Endodermal cell (in vitro differentiated cells): ENCODE results near the gene RAB13. TPM values are rescaled to one million over a fixed set of nuclear protein-coding genes. Genes with fewer than 3 reads are reported as not detected.

Experiments used
- DNase-seq: peaks from one replicate; pipeline ENCODE4 v3.0.0-alpha.2; 2017
- H3K27ac ChIP-seq: 2 replicates; pipeline ENCODE4 v1.5.1; 2013; ENCODE audit warnings: mild to moderate bottlenecking, low read depth, low read length, moderate library complexity
- H3K27me3 ChIP-seq: 2 replicates; pipeline ENCODE4 v1.6.1; 2013; ENCODE audit warnings: mild to moderate bottlenecking, low read length, moderate library complexity; ENCODE audit not compliant: insufficient read depth, control insufficient read depth, poor library complexity, severe bottlenecking
- H3K36me3 ChIP-seq: 2 replicates; pipeline ENCODE4 v1.7.0; 2013; ENCODE audit warnings: mild to moderate bottlenecking, low read length, moderate library complexity; ENCODE audit not compliant: control insufficient read depth, insufficient read depth
- H3K4me1 ChIP-seq: one replicate; pipeline ENCODE4 v1.7.0; 2013; ENCODE audit warnings: low read length; ENCODE audit not compliant: control insufficient read depth, insufficient read depth
- H3K4me3 ChIP-seq: 2 replicates; pipeline ENCODE4 v1.5.1; 2013; ENCODE audit warnings: mild to moderate bottlenecking, low read length, moderate library complexity
- H3K9ac ChIP-seq: 2 replicates; pipeline ENCODE4 v1.6.1; 2013; ENCODE audit warnings: mild to moderate bottlenecking, low read length, moderate library complexity; ENCODE audit not compliant: poor library complexity, severe bottlenecking; ENCODE audit errors: extremely low read depth
- H3K9me3 ChIP-seq: 2 replicates; pipeline ENCODE4 v1.6.1; 2013; ENCODE audit warnings: mild to moderate bottlenecking, low read length, moderate library complexity; ENCODE audit not compliant: control insufficient read depth
- H3K27ac Mint-ChIP-seq: 2 replicates; pipeline ENCODE4 v1.8.0; 2020; ENCODE audit warnings: mixed read lengths
- H3K27me3 Mint-ChIP-seq: 2 replicates; pipeline ENCODE4 v1.8.0; 2021; ENCODE audit warnings: mild to moderate bottlenecking, mixed read lengths; ENCODE audit not compliant: insufficient read depth
- H3K36me3 Mint-ChIP-seq: 2 replicates; pipeline ENCODE4 v1.8.0; 2020; ENCODE audit warnings: low read depth, mixed read lengths
- H3K4me1 Mint-ChIP-seq: 2 replicates; pipeline ENCODE4 v1.8.0; 2020; ENCODE audit warnings: mixed read lengths
- H3K4me3 Mint-ChIP-seq: 2 replicates; pipeline ENCODE4 v1.8.0; 2020; ENCODE audit warnings: mild to moderate bottlenecking, moderate library complexity, mixed read lengths
- H3K9me3 Mint-ChIP-seq: 2 replicates; pipeline ENCODE4 v1.8.0; 2020; ENCODE audit warnings: mild to moderate bottlenecking, mixed read lengths
- WGBS, 2 experiments: methylation state at CpG; one replicate each; pipeline versions ENCODE4 v1.1.5 to v1.1.7; 2013; ENCODE audit warnings: missing lambda C conversion rate in 2 of 2, mixed read lengths in 1 of 2; ENCODE audit not compliant: insufficient coverage in 1 of 2, insufficient read length in 1 of 2; 5-methylcytosine and 5-hydroxymethylcytosine counted together
- total RNA-seq, 2 donors: library from RNA; stranded (reverse); fragmentation: NEBNext Ultra II Directional in 1 of 2; extraction: Animal tissue kit (Norgen Biotek cat#: 25700) in 1 of 2; gene quantifications; 2 replicates in 1 of 2; 3 replicates in 1 of 2; pipeline ENCODE4 v1.2.1, GENCODE V29; 2021
- TF ChIP-seq, protein P1 (sequence below): fragments of 200-600 bp; sonication (generic); conservative IDR thresholded peaks from 2 replicates; pipeline ENCODE4 v1.5.0; 2021; ENCODE audit warnings: antibody characterized with exemption, mild to moderate bottlenecking

RAB13 gene
- total RNA-seq, 2 donors from 2014 or later: 80.3 to 97.1 TPM

DNA sequence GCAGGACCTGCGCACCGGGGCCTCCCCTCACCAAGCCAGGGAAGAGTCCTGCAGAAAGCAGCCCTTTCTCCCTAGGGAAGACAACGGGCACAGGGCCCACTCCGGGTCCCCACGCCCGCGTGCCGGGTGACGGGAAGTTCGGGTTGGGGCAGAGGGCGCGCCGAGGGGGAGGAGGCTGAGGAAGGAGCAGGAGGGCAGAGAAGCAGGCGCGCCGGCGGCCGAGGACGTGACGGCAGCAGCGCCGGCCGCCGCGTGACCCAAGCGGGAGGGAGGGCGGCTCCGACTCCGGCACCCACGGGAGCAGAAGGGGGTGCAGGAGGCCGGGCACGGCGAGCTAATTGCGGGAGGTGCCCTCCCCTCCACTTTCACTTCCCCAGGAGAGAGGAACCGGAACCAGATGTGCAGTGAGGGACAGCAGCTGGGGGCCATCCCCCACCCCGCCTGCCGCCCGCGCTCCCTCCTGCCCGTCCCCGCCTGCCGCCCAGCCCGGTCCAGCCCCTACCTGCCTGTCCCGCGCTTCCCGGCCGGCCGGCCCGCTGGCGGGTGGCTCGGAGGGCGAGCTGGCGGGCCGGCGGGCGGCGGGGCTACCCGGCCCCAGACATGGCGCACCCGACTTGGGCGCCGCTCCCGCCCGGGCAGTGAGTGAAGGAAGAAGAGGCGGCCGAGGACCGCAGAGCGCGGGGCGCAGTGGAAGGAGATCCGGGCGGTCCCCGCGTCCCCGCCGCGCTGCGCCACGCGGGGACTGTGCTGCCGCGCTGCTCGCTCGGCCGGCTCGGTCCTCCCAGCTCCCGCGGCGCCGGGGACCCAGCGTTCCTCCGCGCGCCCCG, 40.1 kb downstream of the RAB13 start:
- H3K9me3 ChIP-seq: no peaks in the 10 kb centered on the region
- Mint-ChIP-seq H3K4me3 (peak overlapping the region; percentile 78), H3K36me3 (peaks cover 35% of the 10 kb centered on the region), H3K27ac (peak overlapping the region; percentile 70), H3K4me1 (peaks cover 4% of the 10 kb centered on the region), H3K27me3 (no peaks in the 10 kb centered on the region), H3K9me3 (no peaks in the 10 kb centered on the region)
- peak overlapping the region; percentile 92 for H3K4me3 ChIP-seq
- H3K27me3 ChIP-seq: no peaks in the 10 kb centered on the region
- H3K27ac ChIP-seq: peak overlapping the region; percentile 41
- TF ChIP-seq, protein P1, sequence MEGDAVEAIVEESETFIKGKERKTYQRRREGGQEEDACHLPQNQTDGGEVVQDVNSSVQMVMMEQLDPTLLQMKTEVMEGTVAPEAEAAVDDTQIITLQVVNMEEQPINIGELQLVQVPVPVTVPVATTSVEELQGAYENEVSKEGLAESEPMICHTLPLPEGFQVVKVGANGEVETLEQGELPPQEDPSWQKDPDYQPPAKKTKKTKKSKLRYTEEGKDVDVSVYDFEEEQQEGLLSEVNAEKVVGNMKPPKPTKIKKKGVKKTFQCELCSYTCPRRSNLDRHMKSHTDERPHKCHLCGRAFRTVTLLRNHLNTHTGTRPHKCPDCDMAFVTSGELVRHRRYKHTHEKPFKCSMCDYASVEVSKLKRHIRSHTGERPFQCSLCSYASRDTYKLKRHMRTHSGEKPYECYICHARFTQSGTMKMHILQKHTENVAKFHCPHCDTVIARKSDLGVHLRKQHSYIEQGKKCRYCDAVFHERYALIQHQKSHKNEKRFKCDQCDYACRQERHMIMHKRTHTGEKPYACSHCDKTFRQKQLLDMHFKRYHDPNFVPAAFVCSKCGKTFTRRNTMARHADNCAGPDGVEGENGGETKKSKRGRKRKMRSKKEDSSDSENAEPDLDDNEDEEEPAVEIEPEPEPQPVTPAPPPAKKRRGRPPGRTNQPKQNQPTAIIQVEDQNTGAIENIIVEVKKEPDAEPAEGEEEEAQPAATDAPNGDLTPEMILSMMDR: no peak
- no peaks in the 10 kb centered on the region for H3K4me1 ChIP-seq
- 0% methylated on average over 95 of the region's 95 CpGs; no CpG with 5 or more reads in 1 of the 2 experiments for WGBS, 2 experiments
- H3K9ac ChIP-seq: peak overlapping the region; percentile 62
- H3K36me3 ChIP-seq: peaks cover 45% of the 10 kb centered on the region
- peak; percentile 83 for DNase-seq

DNA sequence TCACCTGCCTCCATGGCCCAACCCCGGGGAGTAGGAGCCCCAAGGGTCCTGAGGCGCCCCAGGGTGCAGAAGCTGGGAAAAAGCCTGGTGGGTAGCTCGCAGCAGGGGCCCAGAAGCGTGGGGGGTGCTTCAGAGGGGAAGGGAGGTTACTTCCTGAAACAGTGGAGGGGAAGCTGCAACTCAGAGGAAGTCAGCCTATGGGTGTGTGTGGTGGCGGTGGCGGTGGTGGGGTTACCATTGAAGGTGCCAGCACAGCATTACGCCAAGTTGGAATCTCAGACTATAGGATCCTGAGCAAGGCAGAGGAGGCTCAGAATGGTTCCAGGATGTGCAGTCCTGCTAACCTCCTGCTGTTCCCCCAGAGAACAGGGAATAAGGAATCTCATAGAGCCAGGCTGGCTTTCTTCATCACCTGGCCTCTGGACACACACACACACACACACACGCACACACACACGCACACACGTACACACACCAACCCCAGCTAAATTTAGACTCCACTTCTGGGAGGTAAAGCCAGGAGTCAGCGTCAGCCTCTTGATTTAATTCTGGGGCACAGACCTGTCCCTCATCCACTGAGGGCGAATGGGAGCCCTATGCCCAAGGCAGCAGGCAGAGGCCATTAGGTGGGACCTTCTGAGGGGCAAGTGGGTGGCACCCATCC, 40.9 kb downstream of the RAB13 start:
- H3K9ac ChIP-seq: peak overlapping the region; percentile 62
- Mint-ChIP-seq H3K4me1 (peaks cover 4% of the 10 kb centered on the region), H3K36me3 (peaks cover 33% of the 10 kb centered on the region), H3K27ac (peak overlapping the region; percentile 70), H3K4me3 (peak overlapping the region; percentile 78), H3K9me3 (no peaks in the 10 kb centered on the region), H3K27me3 (no peaks in the 10 kb centered on the region)
- DNase-seq: no peak
- TF ChIP-seq, protein P1: no peak
- peak overlapping the region; percentile 92 for H3K4me3 ChIP-seq
- H3K4me1 ChIP-seq: no peaks in the 10 kb centered on the region
- H3K27me3 ChIP-seq: no peaks in the 10 kb centered on the region
- peaks cover 40% of the 10 kb centered on the region for H3K36me3 ChIP-seq
- no peaks in the 10 kb centered on the region for H3K9me3 ChIP-seq
- H3K27ac ChIP-seq: no peak overlapping the region
- 61 to 68% methylated on average over 6 to 12 of the region's 12 CpGs for WGBS, 2 experiments

DNA sequence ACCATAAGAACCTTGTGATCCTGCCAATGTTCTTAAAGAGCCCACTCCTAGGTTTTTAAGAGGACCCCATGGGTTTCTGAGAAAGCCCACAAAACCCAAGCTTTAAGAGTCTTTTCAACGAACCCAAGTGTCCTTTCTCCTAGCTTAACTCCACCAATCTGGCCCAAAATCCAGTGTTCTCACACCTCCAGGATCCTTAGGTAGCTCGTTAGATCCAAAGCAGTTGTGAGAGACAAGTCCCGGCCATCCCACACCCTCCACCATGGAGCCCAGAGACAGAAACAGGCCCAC, 41.4 kb downstream of the RAB13 start:
- Mint-ChIP-seq H3K9me3 (no peaks in the 10 kb centered on the region), H3K36me3 (peaks cover 35% of the 10 kb centered on the region), H3K4me3 (peak overlapping the region; percentile 78), H3K27ac (peak overlapping the region; percentile 52), H3K27me3 (no peaks in the 10 kb centered on the region), H3K4me1 (peaks cover 4% of the 10 kb centered on the region)
- TF ChIP-seq, protein P1: no peak
- Histone ChIP-seq H3K9ac (no peak overlapping the region), H3K4me3 (peak overlapping the region; percentile 92), H3K4me1 (no peaks in the 10 kb centered on the region), H3K27ac (no peak overlapping the region), H3K27me3 (no peaks in the 10 kb centered on the region), H3K36me3 (peaks cover 38% of the 10 kb centered on the region), H3K9me3 (no peaks in the 10 kb centered on the region)
- no peak for DNase-seq
- WGBS, 2 experiments: 75 to 96% methylated on average over 1 to 3 of the region's 3 CpGs
